Neural cell (in vitro differentiated cells): Measurements from ENCODE around the gene MACF1.

ENCODE experiments used
- CTCF ChIP-seq: fragments of 450-650 bp; IDR thresholded peaks from 2 replicates; pipeline ENCODE4 v1.5.1; 2014; ENCODE audit warnings: antibody characterized with exemption, mild to moderate bottlenecking, moderate library complexity; ENCODE audit not compliant: poor library complexity, severe bottlenecking
- EP300 ChIP-seq: fragments of 450-650 bp; conservative IDR thresholded peaks from 2 replicates; pipeline ENCODE4 v1.6.1; 2014; ENCODE audit warnings: antibody characterized with exemption, mild to moderate bottlenecking, moderate library complexity; ENCODE audit not compliant: poor library complexity, severe bottlenecking
- EZH2 ChIP-seq: fragments of 200-600, 300-800 bp; shearing (Covaris generic), sonication (generic); IDR thresholded peaks from 2 replicates; pipeline ENCODE4 v1.6.1; 2014; ENCODE audit warnings: antibody characterized with exemption, low read length, borderline replicate concordance, mild to moderate bottlenecking; ENCODE audit not compliant: insufficient read depth, poor library complexity, severe bottlenecking
- POLR2AphosphoS5 ChIP-seq: IDR thresholded peaks from 2 replicates; pipeline ENCODE4 v1.6.1; 2012
- RAD21 ChIP-seq: fragments of 450-650 bp; conservative IDR thresholded peaks from 2 replicates; pipeline ENCODE4 v1.6.1; 2014; ENCODE audit warnings: antibody characterized with exemption, mild to moderate bottlenecking, moderate library complexity

GRCh38 chr1:39165488-39165887 is 39.0 kb upstream of the MACF1 start:
- no peak for TF ChIP-seq CTCF
- no peak for TF ChIP-seq EP300
- TF ChIP-seq POLR2AphosphoS5 = no peak
- no peak for TF ChIP-seq RAD21
- no peak for TF ChIP-seq EZH2
